Measurements from ENCODE around the gene EHMT2. TPM values are rescaled to one million over a fixed set of nuclear protein-coding genes. Genes with fewer than 3 reads are reported as not detected.

Gene EHMT2
- total and polyA plus RNA-seq, 2 of the 13 experiments (the other 11 are each of a cell fraction or from before 2014, with no cell fraction given): 55.2 to 69.2 TPM

- peak; percentile 67; the same call in 1 of the 2 replicates for TF ChIP-seq PPARG (CRISPR knock-in tag; conservative IDR thresholded peaks at IDR 0.05)
- TF ChIP-seq, protein P1, sequence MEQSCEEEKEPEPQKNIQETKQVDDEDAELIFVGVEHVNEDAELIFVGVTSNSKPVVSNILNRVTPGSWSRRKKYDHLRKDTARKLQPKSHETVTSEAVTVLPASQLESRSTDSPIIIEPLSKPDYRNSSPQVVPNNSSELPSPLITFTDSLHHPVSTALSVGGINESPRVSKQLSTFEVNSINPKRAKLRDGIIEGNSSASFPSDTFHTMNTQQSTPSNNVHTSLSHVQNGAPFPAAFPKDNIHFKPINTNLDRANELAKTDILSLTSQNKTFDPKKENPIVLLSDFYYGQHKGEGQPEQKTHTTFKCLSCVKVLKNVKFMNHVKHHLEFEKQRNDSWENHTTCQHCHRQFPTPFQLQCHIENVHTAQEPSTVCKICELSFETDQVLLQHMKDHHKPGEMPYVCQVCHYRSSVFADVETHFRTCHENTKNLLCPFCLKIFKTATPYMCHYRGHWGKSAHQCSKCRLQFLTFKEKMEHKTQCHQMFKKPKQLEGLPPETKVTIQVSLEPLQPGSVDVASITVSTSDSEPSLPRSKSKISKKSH (CRISPR knock-in tag; IDR thresholded peaks at IDR 0.05; ENCODE audit: borderline replicate concordance): no peak; the same call in 1 of the 2 replicates
- TF ChIP-seq MAF1 (CRISPR knock-in tag; IDR thresholded peaks at IDR 0.05; ENCODE audit: borderline replicate concordance): peak; percentile 83; the same call in 1 of the 2 replicates
- TF ChIP-seq DDIT3 (CRISPR knock-in tag; IDR thresholded peaks at IDR 0.05): no peak; the same call in 1 of the 2 replicates
- TF ChIP-seq TBP (CRISPR knock-in tag; IDR thresholded peaks at IDR 0.05): no peak
- no peak for TF ChIP-seq ZNF407 (CRISPR knock-in tag; IDR thresholded peaks at IDR 0.05; ENCODE audit: not compliant biosample characterization)
- peak; percentile 11; the same call in 1 of the 2 replicates for TF ChIP-seq ZNF24 (IDR thresholded peaks at IDR 0.05)
- TF ChIP-seq PCBP1 (IDR thresholded peaks at IDR 0.05; ENCODE audit: borderline replicate concordance, low read depth, low read length): no peak
- TF ChIP-seq, protein P2, sequence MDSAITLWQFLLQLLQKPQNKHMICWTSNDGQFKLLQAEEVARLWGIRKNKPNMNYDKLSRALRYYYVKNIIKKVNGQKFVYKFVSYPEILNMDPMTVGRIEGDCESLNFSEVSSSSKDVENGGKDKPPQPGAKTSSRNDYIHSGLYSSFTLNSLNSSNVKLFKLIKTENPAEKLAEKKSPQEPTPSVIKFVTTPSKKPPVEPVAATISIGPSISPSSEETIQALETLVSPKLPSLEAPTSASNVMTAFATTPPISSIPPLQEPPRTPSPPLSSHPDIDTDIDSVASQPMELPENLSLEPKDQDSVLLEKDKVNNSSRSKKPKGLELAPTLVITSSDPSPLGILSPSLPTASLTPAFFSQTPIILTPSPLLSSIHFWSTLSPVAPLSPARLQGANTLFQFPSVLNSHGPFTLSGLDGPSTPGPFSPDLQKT (CRISPR knock-in tag; IDR thresholded peaks at IDR 0.05; ENCODE audit: borderline replicate concordance): no peak
- TF ChIP-seq ZNF317 (CRISPR knock-in tag; IDR thresholded peaks at IDR 0.05): peak; percentile 61; the same call in 1 of the 2 replicates
- TF ChIP-seq XRCC5 (optimal IDR thresholded peaks at IDR 0.05; ENCODE audit: low read length): peak; percentile 94
These were observed 48.2 kb upstream of the EHMT2 start, which contains the start of gene CFB (continued) for GRCh38 chr6:31945507-31946369.

Data from HepG2 (cell line).